Tibial nerve (tissue), 4 donors: ENCODE results near the gene OSBPL3. TPM values are rescaled to one million over a fixed set of nuclear protein-coding genes. Genes with fewer than 3 reads are reported as not detected.

Experiments
- DNase-seq, 2 donors: peaks; one replicate each; pipeline ENCODE4 v3.0.0-alpha.2; 2019; ENCODE audit warnings: low spot score in 2 of 2
- H3K27ac ChIP-seq, 4 donors: fragments of 200-600 bp; sonication (generic) in 3 of 4; one replicate each; pipeline ENCODE4 v1.5.1; 2017 to 2019; ENCODE audit warnings: mild to moderate bottlenecking in 1 of 4
- H3K27me3 ChIP-seq, 2 donors: fragments of 200-600 bp; sonication (generic) in 1 of 2; one replicate each; pipeline versions ENCODE4 v1.5.1 to v1.6.0; 2017 to 2019
- H3K36me3 ChIP-seq, 3 donors: fragments of 200-600 bp; sonication (generic); one replicate each; pipeline ENCODE4 v1.5.1; 2018 to 2019
- H3K4me1 ChIP-seq, 4 donors: fragments of 200-600 bp; sonication (generic) in 3 of 4; one replicate each; pipeline ENCODE4 v1.5.1; 2017 to 2019
- H3K4me3 ChIP-seq, 4 donors: fragments of 200-600 bp; sonication (generic) in 3 of 4; one replicate each; pipeline ENCODE4 v1.5.1; 2017 to 2019; ENCODE audit warnings: mild to moderate bottlenecking in 1 of 4, moderate library complexity in 1 of 4
- H3K9me3 ChIP-seq, 4 donors: fragments of 200-600 bp; sonication (generic) in 3 of 4; one replicate each; pipeline ENCODE4 v1.5.1; 2017 to 2019
- EP300 ChIP-seq, 2 donors: sonication (generic); formaldehyde crosslinking; IDR thresholded peaks; one replicate each; pipeline ENCODE4 v1.6.1; 2017; ENCODE audit warnings: antibody characterized with exemption in 2 of 2, mild to moderate bottlenecking in 1 of 2
- POLR2A ChIP-seq, 2 donors: fragments of 450-650 bp; IDR thresholded peaks; one replicate each; pipeline ENCODE4 v1.6.1; 2017; ENCODE audit warnings: antibody characterized with exemption in 2 of 2, mild to moderate bottlenecking in 2 of 2, moderate library complexity in 2 of 2
- WGBS, 2 donors: methylation state at CpG; one replicate each; pipeline ENCODE4 v1.1.5; 2018; 5-methylcytosine and 5-hydroxymethylcytosine counted together
- total RNA-seq, 4 donors: library from RNA; depleted of rRNA; stranded (reverse); fragments of >200 nt; gene quantifications; one replicate each; pipeline ENCODE4 v1.1.0, GENCODE V29; 2016
- TF ChIP-seq, protein P1 (sequence below), 5 experiments: fragments of 200-600 bp in 3 of 5; fragments of 450-650 bp in 2 of 5; sonication (generic) in 3 of 5; IDR thresholded peaks; one replicate each; pipeline ENCODE4 v1.5.1; 2016 to 2019; ENCODE audit warnings: antibody characterized with exemption in 5 of 5, mild to moderate bottlenecking in 3 of 5, moderate library complexity in 2 of 5

The OSBPL3 gene
- total RNA-seq, 4 donors from 2014 or later, result 1.6 to 7.3 (median 5.3) TPM

DNA sequence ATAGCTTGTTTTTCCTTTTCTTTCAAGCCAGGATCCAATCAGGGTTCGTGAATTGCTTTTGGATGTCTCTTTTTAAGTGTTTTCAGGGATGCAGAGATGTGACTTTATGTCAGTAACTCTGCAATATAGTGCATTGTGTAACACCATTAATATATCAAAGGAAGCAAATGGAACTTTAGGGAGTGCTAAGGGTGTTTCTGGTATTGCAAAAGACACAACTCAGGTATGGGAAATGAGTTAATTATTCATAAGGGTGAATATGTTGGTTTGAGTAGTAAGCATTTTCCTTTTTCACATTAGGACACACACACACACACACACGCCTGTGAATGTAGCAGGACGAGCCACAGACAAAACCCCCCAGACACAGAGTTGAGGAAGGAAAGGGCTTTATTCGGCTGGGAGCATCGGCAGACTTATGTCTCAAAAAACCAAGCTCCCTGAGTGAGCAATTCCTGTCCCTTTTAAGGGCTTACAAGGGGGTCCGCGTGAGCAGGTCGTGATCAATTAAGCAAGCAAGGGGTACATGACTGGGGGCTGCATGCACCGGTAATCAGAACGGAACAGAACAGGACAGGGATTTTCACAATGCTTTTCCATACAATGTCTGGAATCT is 190.9 kb downstream of the OSBPL3 start:
- DNase-seq, result no peak
- no peaks in the 10 kb centered on the region for H3K4me1 ChIP-seq
- H3K27me3 ChIP-seq, result no peaks in the 10 kb centered on the region
- H3K9me3 ChIP-seq, result peaks cover 0 to 5% (median 0%) of the 10 kb centered on the region in 4 donors
- H3K4me3 ChIP-seq, result no peak overlapping the region
- H3K36me3 ChIP-seq, result no peaks in the 10 kb centered on the region
- TF ChIP-seq EP300 (IDR thresholded peaks at IDR 0.05) (no peak), POLR2A (IDR thresholded peaks at IDR 0.05) (no peak)
- TF ChIP-seq, protein P1, sequence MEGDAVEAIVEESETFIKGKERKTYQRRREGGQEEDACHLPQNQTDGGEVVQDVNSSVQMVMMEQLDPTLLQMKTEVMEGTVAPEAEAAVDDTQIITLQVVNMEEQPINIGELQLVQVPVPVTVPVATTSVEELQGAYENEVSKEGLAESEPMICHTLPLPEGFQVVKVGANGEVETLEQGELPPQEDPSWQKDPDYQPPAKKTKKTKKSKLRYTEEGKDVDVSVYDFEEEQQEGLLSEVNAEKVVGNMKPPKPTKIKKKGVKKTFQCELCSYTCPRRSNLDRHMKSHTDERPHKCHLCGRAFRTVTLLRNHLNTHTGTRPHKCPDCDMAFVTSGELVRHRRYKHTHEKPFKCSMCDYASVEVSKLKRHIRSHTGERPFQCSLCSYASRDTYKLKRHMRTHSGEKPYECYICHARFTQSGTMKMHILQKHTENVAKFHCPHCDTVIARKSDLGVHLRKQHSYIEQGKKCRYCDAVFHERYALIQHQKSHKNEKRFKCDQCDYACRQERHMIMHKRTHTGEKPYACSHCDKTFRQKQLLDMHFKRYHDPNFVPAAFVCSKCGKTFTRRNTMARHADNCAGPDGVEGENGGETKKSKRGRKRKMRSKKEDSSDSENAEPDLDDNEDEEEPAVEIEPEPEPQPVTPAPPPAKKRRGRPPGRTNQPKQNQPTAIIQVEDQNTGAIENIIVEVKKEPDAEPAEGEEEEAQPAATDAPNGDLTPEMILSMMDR (IDR thresholded peaks at IDR 0.05), result no peak
- 91 to 92% methylated on average over 10 of the region's 10 CpGs for WGBS, 2 donors
- H3K27ac ChIP-seq, result no peak overlapping the region

DNA sequence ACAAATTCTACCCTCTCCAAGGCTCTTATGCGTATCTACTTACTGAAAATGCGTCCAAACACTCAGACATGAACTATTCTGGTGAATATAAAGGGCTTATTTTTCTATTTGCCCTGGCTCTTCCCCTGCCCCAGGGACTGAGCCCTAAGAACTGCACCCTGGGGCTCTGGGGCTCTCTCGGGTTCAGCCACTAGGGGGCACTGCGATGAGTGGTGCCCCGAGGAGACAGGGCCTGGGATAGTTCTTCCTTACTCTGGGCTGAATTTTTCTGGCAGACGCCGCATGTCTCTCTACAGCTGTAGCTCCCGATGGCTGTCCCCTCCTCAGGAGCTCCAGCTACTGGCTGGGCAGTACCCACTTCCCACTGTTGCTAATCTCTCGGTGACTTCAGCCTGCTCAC is 191.9 kb downstream of the OSBPL3 start:
- TF ChIP-seq, protein P1 (IDR thresholded peaks at IDR 0.05), result no peak
- TF ChIP-seq EP300 (IDR thresholded peaks at IDR 0.05) (no peak), POLR2A (IDR thresholded peaks at IDR 0.05) (no peak)
- no peaks in the 10 kb centered on the region for H3K27me3 ChIP-seq
- H3K27ac ChIP-seq, result no peak overlapping the region
- no peak overlapping the region for H3K4me3 ChIP-seq
- 91 to 94% methylated on average over 6 to 9 of the region's 9 CpGs for WGBS, 2 donors
- DNase-seq, result no peak
- H3K9me3 ChIP-seq, result peaks cover 0 to 5% (median 0%) of the 10 kb centered on the region in 4 donors
- no peaks in the 10 kb centered on the region for H3K36me3 ChIP-seq
- no peaks in the 10 kb centered on the region for H3K4me1 ChIP-seq

DNA sequence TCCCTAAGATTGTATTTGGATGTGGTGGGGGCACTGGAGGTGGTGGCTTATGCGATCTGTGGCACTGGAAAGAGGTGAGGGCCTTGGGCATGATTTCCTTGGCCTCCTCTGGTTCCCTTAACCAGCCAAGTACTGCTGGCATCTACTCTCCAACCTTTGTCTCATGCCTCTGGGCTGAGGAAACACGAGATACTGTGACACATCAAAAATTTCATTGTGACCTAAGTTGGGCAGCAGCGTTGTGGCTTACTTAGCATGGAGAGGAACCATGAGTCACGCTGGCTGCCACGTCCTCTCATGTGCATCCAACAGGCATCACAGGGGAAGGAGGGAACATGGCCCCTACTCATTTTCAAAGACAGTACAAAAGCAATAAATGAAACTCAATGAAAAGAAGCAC is 193.0 kb downstream of the OSBPL3 start:
- Histone ChIP-seq H3K9me3 (peaks cover 0 to 5% (median 0%) of the 10 kb centered on the region in 4 donors), H3K27ac (no peak overlapping the region), H3K4me3 (no peak overlapping the region), H3K36me3 (no peaks in the 10 kb centered on the region), H3K27me3 (no peaks in the 10 kb centered on the region), H3K4me1 (no peaks in the 10 kb centered on the region)
- no peak for DNase-seq
- WGBS, 2 donors, result 58 to 78% methylated on average over 5 of the region's 5 CpGs
- no peak for TF ChIP-seq EP300 (IDR thresholded peaks at IDR 0.05)
- no peak for TF ChIP-seq POLR2A (IDR thresholded peaks at IDR 0.05)

DNA sequence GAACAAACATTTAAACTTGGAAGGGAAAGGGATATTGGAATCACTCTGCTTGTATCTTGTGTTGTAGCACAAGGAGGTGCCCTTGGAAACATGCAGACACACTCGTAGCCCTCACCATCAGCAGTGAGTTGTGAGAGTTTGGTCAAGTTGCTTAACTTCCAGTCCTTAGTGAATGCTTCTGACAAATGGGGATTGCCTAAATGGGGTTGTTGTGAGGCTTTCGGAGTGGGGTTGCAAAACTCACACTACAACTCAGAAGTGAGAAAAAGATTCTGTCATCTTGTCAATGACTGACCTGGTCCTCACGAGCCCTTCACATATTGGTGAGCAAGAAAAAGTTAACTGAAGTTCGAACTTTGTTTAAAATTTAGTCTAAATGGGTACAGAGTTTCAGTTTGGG is 193.7 kb downstream of the OSBPL3 start:
- TF ChIP-seq EP300 (IDR thresholded peaks at IDR 0.05), result no peak
- TF ChIP-seq, protein P1 (IDR thresholded peaks at IDR 0.05), result no peak
- TF ChIP-seq POLR2A (IDR thresholded peaks at IDR 0.05), result no peak
- Histone ChIP-seq H3K4me1 (no peaks in the 10 kb centered on the region), H3K27ac (no peak overlapping the region), H3K27me3 (no peaks in the 10 kb centered on the region), H3K9me3 (peaks cover 0 to 5% (median 0%) of the 10 kb centered on the region in 4 donors), H3K36me3 (no peaks in the 10 kb centered on the region), H3K4me3 (no peak overlapping the region)
- DNase-seq, result no peak
- 85 to 97% methylated on average over 4 of the region's 4 CpGs for WGBS, 2 donors

DNA sequence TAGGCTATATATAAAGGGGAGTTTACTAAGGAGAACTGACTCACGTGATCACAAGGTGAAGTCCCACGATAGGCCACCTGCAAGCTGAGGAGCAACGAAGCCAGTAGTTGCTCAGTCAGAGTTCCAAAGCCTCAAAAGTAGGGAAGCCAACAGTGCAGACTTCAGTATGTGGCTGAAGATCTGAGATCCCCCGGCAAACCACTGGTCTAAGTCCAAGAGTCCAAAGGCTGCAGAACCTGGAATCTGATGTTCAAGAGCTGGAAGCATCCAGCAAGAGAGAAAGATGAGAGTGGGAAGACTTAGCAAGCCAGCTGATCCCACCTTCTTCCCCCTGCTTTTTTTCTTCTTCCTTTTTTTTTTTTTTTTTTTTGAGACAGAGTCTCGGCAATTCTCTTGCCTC is 195.7 kb downstream of the OSBPL3 start:
- Histone ChIP-seq H3K9me3 (peaks cover 0 to under 1% (median 0%) of the 10 kb centered on the region in 4 donors), H3K27ac (no peak overlapping the region), H3K4me3 (no peak overlapping the region), H3K36me3 (no peaks in the 10 kb centered on the region), H3K4me1 (peaks cover 0 to 2% (median 0%) of the 10 kb centered on the region in 4 donors), H3K27me3 (no peaks in the 10 kb centered on the region)
- TF ChIP-seq POLR2A (IDR thresholded peaks at IDR 0.05) (no peak), EP300 (IDR thresholded peaks at IDR 0.05) (no peak)
- TF ChIP-seq, protein P1 (IDR thresholded peaks at IDR 0.05), result no peak
- WGBS, 2 donors, result 88 to 90% methylated on average over 5 of the region's 5 CpGs
- DNase-seq, result no peak
